ENCODE data around the gene OR10H4.

OR10H4 gene

GRCh38 chr19:15922021-15922420 is 26.8 kb upstream of the OR10H4 start:
- no peaks in the 10 kb centered on the region for H3K9me3 ChIP-seq (replicated peaks; ENCODE audit: insufficient read depth, low read length)
- no peaks in the 10 kb centered on the region for H3K4me1 ChIP-seq (ENCODE audit: low read length)
- no peaks in the 10 kb centered on the region for H3K79me2 ChIP-seq (ENCODE audit: low read length)
- no peak overlapping the region for H3K9ac ChIP-seq (ENCODE audit: low read length)
- no peak overlapping the region for H3K4me2 ChIP-seq (ENCODE audit: low read depth, low read length)
- H2AFZ ChIP-seq (ENCODE audit: low read length) = no peak overlapping the region
- no peaks in the 10 kb centered on the region for H3K36me3 ChIP-seq (replicated peaks; ENCODE audit: insufficient read depth, low read length)
- H3K4me3 ChIP-seq (ENCODE audit: low read length) = no peak overlapping the region
- TF ChIP-seq EZH2 (optimal IDR thresholded peaks at IDR 0.05; ENCODE audit: low read depth, low read length) (no peak), CTCF (IDR thresholded peaks at IDR 0.05; ENCODE audit: low read length) (no peak), EZH2phosphoT487 (IDR thresholded peaks at IDR 0.05; ENCODE audit: low read length) (no peak)
- H3K27ac ChIP-seq (ENCODE audit: low read length) = no peak overlapping the region
- H4K20me1 ChIP-seq (ENCODE audit: insufficient read depth, low read length) = no peaks in the 10 kb centered on the region
- no peaks in the 10 kb centered on the region for H3F3A ChIP-seq (ENCODE audit: insufficient read depth, low read length)
- no peak for DNase-seq
- peaks cover 68% of the 10 kb centered on the region for H3K27me3 ChIP-seq (replicated peaks; ENCODE audit: insufficient read depth, low read length)
- H3K9me2 ChIP-seq (replicated peaks; ENCODE audit: insufficient read depth, low read length) = no peaks in the 10 kb centered on the region

GRCh38 chr19:15923702-15924101 is 25.1 kb upstream of the OR10H4 start:
- no peak overlapping the region for H3K27ac ChIP-seq (ENCODE audit: low read length)
- H3K4me3 ChIP-seq (ENCODE audit: low read length) = no peak overlapping the region
- H3K9me3 ChIP-seq (replicated peaks; ENCODE audit: insufficient read depth, low read length) = no peaks in the 10 kb centered on the region
- no peak for TF ChIP-seq EZH2 (optimal IDR thresholded peaks at IDR 0.05; ENCODE audit: low read depth, low read length)
- no peak for TF ChIP-seq EZH2phosphoT487 (IDR thresholded peaks at IDR 0.05; ENCODE audit: low read length)
- TF ChIP-seq CTCF (IDR thresholded peaks at IDR 0.05; ENCODE audit: low read length) = no peak
- H3K4me1 ChIP-seq (ENCODE audit: low read length) = no peaks in the 10 kb centered on the region
- H2AFZ ChIP-seq (ENCODE audit: low read length) = no peak overlapping the region
- no peaks in the 10 kb centered on the region for H3F3A ChIP-seq (ENCODE audit: insufficient read depth, low read length)
- no peak overlapping the region for H3K4me2 ChIP-seq (ENCODE audit: low read depth, low read length)
- no peak overlapping the region for H3K9ac ChIP-seq (ENCODE audit: low read length)
- peaks cover 82% of the 10 kb centered on the region for H3K27me3 ChIP-seq (replicated peaks; ENCODE audit: insufficient read depth, low read length)
- H3K9me2 ChIP-seq (replicated peaks; ENCODE audit: insufficient read depth, low read length) = no peaks in the 10 kb centered on the region
- no peak for DNase-seq
- no peaks in the 10 kb centered on the region for H3K36me3 ChIP-seq (replicated peaks; ENCODE audit: insufficient read depth, low read length)
- no peaks in the 10 kb centered on the region for H4K20me1 ChIP-seq (ENCODE audit: insufficient read depth, low read length)
- H3K79me2 ChIP-seq (ENCODE audit: low read length) = no peaks in the 10 kb centered on the region

DNA sequence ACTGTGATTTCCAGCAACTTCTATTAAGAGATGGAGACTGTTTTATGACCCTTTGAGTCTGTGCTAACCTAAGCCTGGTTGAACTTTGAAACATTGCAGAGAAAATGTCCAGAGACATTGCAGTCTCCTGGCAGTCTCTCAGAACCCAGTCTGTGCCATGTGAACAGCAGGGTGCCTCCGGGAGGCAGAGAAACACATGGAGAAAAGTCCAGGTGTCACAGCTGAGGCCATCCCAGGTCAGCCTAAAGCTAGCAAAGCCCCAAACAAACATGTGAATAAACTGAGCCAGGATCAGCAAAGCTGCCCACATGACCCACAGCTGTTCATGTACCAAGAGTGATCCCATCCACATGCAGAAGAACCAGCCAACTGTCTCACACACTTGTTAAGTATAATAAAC is 22.3 kb upstream of the OR10H4 start:
- no peak overlapping the region for H3K4me3 ChIP-seq (ENCODE audit: low read length)
- no peaks in the 10 kb centered on the region for H4K20me1 ChIP-seq (ENCODE audit: insufficient read depth, low read length)
- H3K27me3 ChIP-seq (replicated peaks; ENCODE audit: insufficient read depth, low read length) = peaks cover 97% of the 10 kb centered on the region
- H3K27ac ChIP-seq (ENCODE audit: low read length) = no peak overlapping the region
- no peaks in the 10 kb centered on the region for H3K4me1 ChIP-seq (ENCODE audit: low read length)
- H2AFZ ChIP-seq (ENCODE audit: low read length) = no peak overlapping the region
- DNase-seq = no peak
- no peaks in the 10 kb centered on the region for H3K79me2 ChIP-seq (ENCODE audit: low read length)
- TF ChIP-seq EZH2phosphoT487 (IDR thresholded peaks at IDR 0.05; ENCODE audit: low read length) = no peak
- TF ChIP-seq EZH2 (optimal IDR thresholded peaks at IDR 0.05; ENCODE audit: low read depth, low read length) = no peak
- TF ChIP-seq CTCF (IDR thresholded peaks at IDR 0.05; ENCODE audit: low read length) = no peak
- no peaks in the 10 kb centered on the region for H3K9me3 ChIP-seq (replicated peaks; ENCODE audit: insufficient read depth, low read length)
- no peaks in the 10 kb centered on the region for H3K36me3 ChIP-seq (replicated peaks; ENCODE audit: insufficient read depth, low read length)
- H3F3A ChIP-seq (ENCODE audit: insufficient read depth, low read length) = no peaks in the 10 kb centered on the region
- no peaks in the 10 kb centered on the region for H3K9me2 ChIP-seq (replicated peaks; ENCODE audit: insufficient read depth, low read length)
- H3K9ac ChIP-seq (ENCODE audit: low read length) = no peak overlapping the region
- H3K4me2 ChIP-seq (ENCODE audit: low read depth, low read length) = no peak overlapping the region
